Measurements from ENCODE around the gene SAMHD1.
A peak's percentile ranks its signal among the peaks of the same experiment; 100 is the strongest.

Gene SAMHD1

DNA sequence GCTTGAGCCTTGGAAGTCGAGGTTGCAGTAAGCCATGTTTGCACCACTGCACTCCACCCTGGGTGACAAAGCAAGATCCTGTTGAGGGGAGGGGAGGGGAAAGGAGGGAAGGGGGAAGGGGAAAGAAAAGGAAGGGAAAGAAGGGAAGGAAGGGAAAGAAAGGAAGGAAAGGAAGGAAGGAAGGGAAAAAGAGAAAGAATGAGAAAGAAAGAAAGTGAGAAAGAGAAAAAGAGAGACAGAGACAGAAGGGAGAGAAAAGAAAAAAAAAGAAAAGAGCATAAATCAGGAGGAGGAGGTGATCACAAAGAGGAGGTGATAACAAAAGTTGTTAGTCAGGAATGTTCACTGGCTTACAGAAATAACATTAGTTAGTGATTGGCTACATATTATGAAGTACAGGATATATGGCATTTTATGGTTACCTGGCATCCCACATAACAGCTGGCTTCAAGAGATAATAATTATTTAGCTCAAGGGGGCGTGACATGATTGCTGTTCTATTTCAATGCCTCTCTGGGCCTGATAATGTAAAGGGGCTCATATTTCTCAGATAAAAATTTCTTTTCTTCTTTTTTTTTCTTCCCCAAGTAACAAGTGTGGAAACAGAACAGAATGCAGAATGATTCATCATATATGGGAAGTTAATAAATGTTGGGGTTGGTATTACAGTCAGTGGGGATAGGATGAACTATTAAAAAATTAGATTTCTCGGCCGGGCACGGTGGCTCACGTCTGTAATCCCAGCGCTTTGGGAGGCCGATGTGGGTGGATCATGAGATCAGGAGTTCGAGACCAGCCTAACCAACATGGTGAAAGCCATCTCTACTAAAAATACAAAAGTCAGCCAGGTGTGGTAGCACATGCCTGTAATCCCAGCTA lies 27.1 kb downstream of the SAMHD1 start:
- Histone ChIP-seq H3K4me2 (ENCODE audit: insufficient read depth, low read length) (no peak overlapping the region), H3K79me2 (ENCODE audit: insufficient read depth, low read length) (no peaks in the 10 kb centered on the region), H4K20me1 (ENCODE audit: insufficient read depth, low read length) (no peaks in the 10 kb centered on the region), H3K27ac (ENCODE audit: low read length) (no peak overlapping the region), H3K27me3 (ENCODE audit: insufficient read depth, low read length, poor library complexity) (no peaks in the 10 kb centered on the region), H3K4me1 (ENCODE audit: insufficient read depth, low read length) (no peaks in the 10 kb centered on the region), H2AFZ (ENCODE audit: low read depth, low read length) (no peak overlapping the region), H3K9me3 (ENCODE audit: insufficient read depth, low read length, severe bottlenecking) (no peaks in the 10 kb centered on the region), H3K9ac (ENCODE audit: low read depth, low read length) (no peak overlapping the region), H3K36me3 (ENCODE audit: insufficient read depth, low read length) (no peaks in the 10 kb centered on the region), H3K4me3 (ENCODE audit: low read depth in 1 of 2, low read length in 2 of 2) (no peak overlapping the region)
- no peak for DNase-seq
- no peak for ATAC-seq (ENCODE audit: insufficient read depth, low read depth)
- TF ChIP-seq, protein P1, sequence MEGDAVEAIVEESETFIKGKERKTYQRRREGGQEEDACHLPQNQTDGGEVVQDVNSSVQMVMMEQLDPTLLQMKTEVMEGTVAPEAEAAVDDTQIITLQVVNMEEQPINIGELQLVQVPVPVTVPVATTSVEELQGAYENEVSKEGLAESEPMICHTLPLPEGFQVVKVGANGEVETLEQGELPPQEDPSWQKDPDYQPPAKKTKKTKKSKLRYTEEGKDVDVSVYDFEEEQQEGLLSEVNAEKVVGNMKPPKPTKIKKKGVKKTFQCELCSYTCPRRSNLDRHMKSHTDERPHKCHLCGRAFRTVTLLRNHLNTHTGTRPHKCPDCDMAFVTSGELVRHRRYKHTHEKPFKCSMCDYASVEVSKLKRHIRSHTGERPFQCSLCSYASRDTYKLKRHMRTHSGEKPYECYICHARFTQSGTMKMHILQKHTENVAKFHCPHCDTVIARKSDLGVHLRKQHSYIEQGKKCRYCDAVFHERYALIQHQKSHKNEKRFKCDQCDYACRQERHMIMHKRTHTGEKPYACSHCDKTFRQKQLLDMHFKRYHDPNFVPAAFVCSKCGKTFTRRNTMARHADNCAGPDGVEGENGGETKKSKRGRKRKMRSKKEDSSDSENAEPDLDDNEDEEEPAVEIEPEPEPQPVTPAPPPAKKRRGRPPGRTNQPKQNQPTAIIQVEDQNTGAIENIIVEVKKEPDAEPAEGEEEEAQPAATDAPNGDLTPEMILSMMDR (IDR thresholded peaks at IDR 0.05; ENCODE audit: borderline replicate concordance, extremely low read depth, low read length, poor library complexity, severe bottlenecking): no peak
- TF ChIP-seq EZH2 (IDR thresholded peaks at IDR 0.05; ENCODE audit: borderline replicate concordance, low read depth, low read length, severe bottlenecking): no peak

DNA sequence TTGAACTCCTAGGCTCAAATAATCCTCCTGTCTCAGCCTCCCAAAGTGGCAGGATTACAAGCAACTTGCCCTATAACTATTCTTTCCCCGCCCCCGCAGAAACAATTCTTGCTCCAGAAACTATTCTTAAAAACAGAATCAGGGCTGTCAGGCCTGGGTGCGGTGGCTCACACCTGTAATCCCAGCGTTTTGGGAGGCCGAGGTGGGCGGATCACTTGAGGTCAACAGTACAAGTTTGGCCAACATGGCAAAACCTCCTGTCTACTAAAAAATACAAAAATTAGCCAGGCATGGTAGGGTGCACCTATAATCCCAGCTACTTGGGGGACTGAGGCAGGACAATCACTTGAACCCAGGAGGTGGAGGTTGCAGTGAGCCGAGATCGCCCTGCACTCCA lies 31.2 kb downstream of the SAMHD1 start:
- TF ChIP-seq, protein P1 (IDR thresholded peaks at IDR 0.05; ENCODE audit: borderline replicate concordance, extremely low read depth, low read length, poor library complexity, severe bottlenecking): no peak
- TF ChIP-seq EZH2 (IDR thresholded peaks at IDR 0.05; ENCODE audit: borderline replicate concordance, low read depth, low read length, severe bottlenecking): no peak
- H3K9me3 ChIP-seq (ENCODE audit: insufficient read depth, low read length, severe bottlenecking): no peaks in the 10 kb centered on the region
- no peak overlapping the region for H2AFZ ChIP-seq (ENCODE audit: low read depth, low read length)
- no peaks in the 10 kb centered on the region for H3K27me3 ChIP-seq (ENCODE audit: insufficient read depth, low read length, poor library complexity)
- H4K20me1 ChIP-seq (ENCODE audit: insufficient read depth, low read length): no peaks in the 10 kb centered on the region
- no peak overlapping the region for H3K27ac ChIP-seq (ENCODE audit: low read length)
- H3K4me3 ChIP-seq (ENCODE audit: low read depth in 1 of 2, low read length in 2 of 2): no peak overlapping the region
- DNase-seq (no peak), ATAC-seq (ENCODE audit: insufficient read depth, low read depth) (no peak)
- no peak overlapping the region for H3K4me2 ChIP-seq (ENCODE audit: insufficient read depth, low read length)
- no peaks in the 10 kb centered on the region for H3K4me1 ChIP-seq (ENCODE audit: insufficient read depth, low read length)
- no peak overlapping the region for H3K9ac ChIP-seq (ENCODE audit: low read depth, low read length)
- H3K79me2 ChIP-seq (ENCODE audit: insufficient read depth, low read length): no peaks in the 10 kb centered on the region
- H3K36me3 ChIP-seq (ENCODE audit: insufficient read depth, low read length): no peaks in the 10 kb centered on the region

DNA sequence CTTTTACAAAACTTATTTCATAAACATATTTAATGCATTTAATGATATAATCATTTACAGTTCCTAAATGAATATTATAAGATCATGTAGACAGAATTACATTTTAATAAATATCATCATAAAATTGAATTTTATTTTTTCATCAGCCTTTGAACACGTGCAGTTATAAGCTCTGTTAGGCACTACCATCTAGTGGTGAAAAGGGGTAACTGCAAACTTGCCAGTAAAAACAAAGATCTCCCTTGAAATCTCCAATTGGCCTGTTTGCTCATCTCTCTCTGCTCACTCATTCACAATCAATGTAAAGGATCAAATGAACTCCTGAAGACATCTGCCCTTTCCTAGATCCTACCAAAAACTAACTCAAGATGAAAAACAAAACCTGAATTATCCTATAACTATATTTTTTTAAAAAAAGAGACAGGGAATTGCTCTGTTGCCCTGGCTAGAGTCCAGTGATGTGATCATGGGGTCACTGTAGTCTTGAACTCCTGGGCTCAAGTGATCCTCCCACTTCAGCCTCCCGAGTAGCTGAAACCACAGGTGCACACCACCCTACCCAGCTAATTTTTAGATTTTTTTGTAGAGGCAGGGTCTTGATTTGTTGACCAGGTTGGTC lies 31.7 kb downstream of the SAMHD1 start:
- Histone ChIP-seq H3K4me3 (ENCODE audit: low read depth in 1 of 2, low read length in 2 of 2) (no peak overlapping the region), H3K27me3 (ENCODE audit: insufficient read depth, low read length, poor library complexity) (no peaks in the 10 kb centered on the region), H3K9ac (ENCODE audit: low read depth, low read length) (no peak overlapping the region), H4K20me1 (ENCODE audit: insufficient read depth, low read length) (no peaks in the 10 kb centered on the region), H3K4me2 (ENCODE audit: insufficient read depth, low read length) (no peak overlapping the region), H3K27ac (ENCODE audit: low read length) (no peak overlapping the region), H2AFZ (ENCODE audit: low read depth, low read length) (no peak overlapping the region), H3K79me2 (ENCODE audit: insufficient read depth, low read length) (no peaks in the 10 kb centered on the region), H3K36me3 (ENCODE audit: insufficient read depth, low read length) (no peaks in the 10 kb centered on the region), H3K4me1 (ENCODE audit: insufficient read depth, low read length) (no peaks in the 10 kb centered on the region), H3K9me3 (ENCODE audit: insufficient read depth, low read length, severe bottlenecking) (no peaks in the 10 kb centered on the region)
- peak; percentile 79 for ATAC-seq (ENCODE audit: insufficient read depth, low read depth)
- DNase-seq: peak; percentile 49
- TF ChIP-seq, protein P1 (IDR thresholded peaks at IDR 0.05; ENCODE audit: borderline replicate concordance, extremely low read depth, low read length, poor library complexity, severe bottlenecking): peak; percentile 92
- TF ChIP-seq EZH2 (IDR thresholded peaks at IDR 0.05; ENCODE audit: borderline replicate concordance, low read depth, low read length, severe bottlenecking): no peak

All from DND-41 (cell line).